Hypothalamus (tissue), 51 donors: Measurements from ENCODE around the gene ARHGEF25.

Experiments
- DNase-seq, 51 donors: peaks; one replicate each; lab custom pipeline; 2025; lab: John Stamatoyannopoulos, UW

Gene ARHGEF25

DNA sequence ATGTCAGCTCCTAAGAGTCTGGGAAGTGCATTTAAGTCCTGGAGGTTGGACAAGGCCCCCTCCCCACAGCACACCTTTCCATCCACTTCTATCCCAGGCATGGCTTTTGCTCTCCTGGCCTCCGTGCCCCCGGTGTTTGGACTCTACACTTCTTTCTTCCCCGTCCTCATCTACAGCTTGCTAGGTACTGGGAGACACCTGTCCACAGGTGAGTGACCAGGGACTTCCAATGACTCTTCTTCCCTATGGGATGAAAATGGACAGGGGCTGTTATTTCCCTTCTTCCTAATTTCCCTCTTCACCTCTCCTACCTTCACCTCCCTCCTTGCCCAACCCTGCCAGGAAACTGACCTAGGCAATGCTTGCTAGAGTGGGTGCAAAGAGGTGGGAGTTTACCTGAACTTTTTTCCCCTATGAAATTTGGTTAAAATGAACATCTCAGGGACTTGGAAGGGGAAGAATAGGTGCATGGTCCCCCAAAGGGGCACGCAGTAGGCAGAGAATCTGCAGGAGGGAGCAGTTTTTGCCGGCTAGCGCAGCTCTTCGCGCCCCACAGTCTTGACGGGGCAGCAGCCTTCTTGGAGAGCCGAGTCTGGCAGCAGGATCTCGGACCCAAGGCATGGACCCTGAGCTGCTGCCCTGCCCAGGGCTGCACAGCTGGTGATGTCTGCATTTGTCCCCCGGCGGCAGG, 9.2 kb downstream of the ARHGEF25 start:
- no peak for DNase-seq

DNA sequence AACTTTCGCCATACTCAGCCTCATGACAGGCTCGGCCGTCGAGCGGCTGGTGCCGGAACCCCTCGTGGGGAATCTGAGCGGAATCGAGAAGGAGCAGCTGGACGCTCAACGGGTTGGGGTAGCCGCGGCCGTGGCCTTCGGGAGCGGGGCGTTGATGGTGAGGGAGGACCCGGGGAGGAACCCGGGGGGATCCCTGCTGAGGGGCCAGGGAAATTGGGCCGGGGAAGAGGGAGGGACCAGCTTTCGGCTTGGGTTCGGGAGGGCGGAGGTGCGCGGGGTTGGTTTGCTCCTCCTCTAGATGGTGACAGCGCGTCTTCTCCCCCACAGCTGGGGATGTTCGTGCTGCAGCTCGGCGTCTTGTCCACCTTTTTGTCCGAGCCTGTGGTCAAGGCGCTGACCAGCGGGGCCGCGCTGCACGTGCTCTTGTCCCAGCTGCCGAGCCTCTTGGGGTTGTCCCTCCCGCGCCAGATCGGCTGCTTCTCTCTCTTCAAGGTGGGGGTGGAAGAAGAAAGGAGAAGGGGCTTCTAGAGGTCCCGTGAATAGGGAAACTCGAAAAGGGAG, 9.8 kb downstream of the ARHGEF25 start:
- DNase-seq = no peak

DNA sequence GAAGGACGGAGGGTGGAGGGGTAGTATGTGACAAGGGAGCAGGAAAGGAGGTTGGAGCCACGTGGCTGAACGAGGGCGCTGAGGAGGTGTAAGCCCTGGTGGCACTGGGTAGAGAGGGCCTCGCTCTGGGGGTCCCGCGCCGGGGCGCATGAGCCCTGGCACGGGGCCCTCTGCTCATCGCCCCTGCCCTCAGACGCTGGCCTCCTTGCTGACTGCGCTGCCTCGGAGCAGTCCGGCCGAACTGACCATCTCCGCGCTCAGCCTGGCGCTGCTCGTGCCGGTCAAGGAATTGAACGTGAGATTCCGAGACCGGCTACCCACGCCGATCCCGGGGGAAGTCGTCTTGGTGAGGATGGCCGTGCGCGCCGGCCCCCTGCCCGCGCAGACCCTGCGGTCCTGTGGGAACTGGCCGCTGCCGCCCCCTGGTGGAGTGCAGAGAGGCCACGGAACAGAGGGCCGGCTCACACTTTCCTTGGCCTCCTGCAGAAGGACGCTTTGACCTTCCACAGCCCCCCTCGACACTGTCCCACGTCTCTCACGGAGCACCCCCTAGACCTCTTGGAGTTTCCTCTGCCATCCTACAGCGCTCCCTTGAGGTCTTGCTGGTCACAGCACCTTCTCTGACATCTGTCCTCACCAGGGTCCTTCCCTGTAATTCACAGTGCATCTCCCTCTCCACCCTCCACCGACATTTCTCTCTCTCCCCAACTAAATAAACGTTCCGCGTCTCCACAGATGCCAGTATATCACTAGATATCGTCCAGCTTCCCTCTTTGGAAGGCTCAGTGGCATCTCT, 10.5 kb downstream of the ARHGEF25 start:
- peak in 33 of 51 donors; percentile 14 to 75 (median 34) for DNase-seq

DNA sequence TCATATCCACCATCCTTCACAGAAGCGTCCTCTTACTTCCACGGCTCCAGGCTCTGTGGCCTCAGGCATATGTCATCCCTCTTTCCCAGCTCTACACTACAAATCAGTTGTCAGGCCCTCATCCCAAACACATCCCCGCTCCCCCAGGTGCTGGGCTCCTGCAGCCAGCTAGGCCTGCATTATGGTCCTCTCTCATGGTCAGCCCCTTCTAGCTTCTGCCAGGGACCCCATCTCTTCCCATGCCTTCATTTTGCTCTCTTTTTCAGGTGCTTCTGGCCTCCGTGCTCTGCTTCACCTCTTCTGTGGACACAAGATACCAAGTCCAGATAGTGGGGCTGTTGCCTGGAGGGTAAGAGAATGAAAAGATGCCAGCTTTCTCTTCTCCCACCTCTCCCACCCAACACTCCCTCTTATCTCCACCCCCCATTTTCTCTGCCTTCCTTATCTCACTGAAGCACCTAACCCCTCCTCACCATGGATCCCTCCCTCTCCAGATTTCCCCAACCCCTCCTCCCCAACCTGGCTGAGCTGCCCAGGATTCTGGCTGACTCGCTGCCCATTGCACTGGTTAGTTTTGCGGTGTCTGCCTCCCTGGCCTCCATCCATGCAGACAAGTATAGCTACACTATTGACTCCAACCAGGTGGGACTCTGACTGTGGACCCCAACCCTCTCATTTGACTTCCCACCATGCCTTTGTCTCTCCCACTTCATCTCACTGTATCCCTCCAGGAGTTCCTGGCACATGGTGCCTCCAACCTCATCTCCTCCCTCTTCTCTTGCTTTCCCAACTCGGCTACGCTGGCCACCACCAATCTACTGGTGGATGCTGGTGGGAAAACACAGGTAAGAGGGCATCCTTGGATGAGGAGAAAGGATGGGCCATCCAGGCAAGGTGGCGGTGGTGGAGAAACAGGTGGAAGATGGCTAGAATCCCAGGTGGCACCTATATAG, 11.3 kb downstream of the ARHGEF25 start:
- no peak for DNase-seq

DNA sequence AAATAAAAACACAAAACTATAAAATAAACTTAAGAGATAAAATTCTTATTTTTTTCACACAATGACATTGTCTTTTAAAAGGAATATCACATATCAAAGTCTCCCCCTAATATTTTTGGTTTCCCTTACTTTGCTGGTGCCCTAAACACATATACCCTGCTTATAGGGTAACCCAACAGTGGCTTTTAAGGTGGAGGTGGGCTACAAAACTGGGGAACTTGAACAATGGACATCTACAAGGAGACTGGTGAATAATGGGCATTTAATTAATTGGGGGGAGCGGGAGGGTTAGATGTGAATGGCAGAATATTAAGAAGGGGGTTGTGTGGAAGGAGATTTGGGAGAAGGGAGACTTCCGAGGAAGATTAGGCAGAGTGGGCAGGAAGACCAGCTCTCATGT, 12.2 kb downstream of the ARHGEF25 start:
- no peak for DNase-seq

DNA sequence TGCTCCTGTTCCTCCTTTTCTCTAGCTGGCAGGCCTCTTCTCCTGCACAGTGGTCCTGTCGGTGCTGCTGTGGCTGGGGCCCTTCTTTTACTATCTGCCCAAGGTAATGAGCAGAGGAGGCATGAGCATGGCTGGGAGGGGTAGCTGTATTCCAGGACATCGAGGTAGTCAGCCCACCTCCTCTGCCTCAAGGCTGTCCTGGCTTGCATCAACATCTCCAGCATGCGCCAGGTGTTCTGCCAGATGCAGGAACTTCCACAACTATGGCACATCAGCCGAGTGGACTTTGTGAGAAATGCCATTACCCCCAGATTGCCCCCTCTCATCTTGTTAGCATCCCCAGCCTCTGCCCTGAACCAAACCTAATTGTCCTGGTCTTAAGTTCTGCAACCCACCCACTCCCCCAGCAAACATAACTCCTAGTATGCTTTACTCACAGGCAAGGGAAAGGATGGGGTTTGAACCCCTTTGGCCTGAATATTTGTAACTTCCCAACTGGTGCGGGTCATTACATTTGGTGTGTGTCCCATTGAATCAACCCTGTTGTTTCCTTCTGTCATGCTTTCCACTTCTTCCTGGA, 12.7 kb downstream of the ARHGEF25 start:
- no peak for DNase-seq

DNA sequence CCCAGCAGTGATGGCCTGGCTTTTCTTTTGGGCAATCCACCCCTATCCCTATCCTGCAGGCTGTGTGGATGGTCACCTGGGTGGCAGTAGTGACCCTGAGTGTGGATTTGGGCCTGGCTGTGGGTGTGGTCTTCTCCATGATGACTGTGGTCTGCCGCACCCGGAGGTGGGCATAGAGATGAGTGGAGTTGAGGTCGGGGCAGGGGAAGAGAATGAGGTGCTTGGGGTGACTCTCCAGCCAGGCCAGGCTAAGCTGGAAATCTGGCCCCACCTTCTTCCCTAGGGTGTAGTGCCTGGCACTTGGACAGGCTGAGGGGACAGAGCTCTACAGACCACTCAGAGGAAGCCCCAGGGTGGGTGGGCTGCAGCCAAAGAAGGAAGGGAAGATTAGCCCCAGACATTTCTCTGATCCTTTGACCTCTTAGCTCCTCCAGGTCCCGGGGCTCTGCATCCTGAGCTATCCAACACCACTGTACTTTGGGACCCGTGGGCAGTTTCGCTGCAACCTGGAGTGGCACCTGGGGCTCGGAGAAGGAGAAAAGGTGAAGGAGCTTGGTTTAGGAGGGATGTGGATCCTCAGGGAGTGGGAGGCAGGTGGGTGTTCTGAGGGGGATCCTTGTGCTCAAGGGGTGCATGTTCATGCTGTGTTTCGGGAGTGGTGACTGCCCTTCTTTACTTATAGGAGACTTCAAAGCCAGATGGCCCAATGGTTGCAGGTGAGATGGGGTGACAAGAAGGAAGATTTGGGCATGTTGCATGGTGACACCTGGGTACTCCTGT, 13.4 kb downstream of the ARHGEF25 start:
- DNase-seq = no peak

DNA sequence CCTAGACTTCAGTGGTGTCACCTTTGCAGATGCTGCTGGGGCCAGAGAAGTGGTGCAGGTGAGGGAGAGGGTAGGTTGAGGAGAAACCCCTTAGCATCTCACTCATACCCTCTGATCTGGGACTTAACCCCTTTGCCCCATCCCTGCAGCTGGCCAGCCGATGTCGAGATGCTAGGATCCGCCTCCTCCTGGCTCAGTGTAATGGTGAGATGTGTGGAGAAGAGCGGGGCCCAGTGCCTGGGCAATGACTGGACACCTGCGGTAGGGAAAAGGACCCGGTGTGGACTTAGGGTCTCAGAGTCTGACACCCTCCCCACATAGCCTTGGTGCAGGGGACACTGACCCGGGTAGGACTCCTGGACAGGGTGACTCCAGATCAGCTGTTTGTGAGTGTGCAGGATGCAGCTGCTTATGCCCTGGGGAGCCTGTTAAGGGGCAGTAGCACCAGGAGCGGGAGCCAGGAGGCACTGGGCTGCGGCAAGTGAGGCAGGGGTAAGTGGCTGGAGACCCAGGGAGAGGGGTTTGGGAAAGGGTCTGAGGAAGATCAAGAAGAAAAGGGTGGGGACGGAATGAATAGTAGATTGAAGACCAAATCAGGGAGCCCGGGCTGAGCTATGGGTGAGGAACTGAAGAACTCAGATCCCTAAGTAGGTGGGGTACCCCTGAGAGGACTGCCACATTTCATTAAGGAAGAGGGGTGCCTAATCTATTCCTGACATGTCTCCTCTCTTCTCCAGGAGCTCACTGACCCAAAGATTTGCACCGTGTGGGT, 14.2 kb downstream of the ARHGEF25 start:
- no peak for DNase-seq

DNA sequence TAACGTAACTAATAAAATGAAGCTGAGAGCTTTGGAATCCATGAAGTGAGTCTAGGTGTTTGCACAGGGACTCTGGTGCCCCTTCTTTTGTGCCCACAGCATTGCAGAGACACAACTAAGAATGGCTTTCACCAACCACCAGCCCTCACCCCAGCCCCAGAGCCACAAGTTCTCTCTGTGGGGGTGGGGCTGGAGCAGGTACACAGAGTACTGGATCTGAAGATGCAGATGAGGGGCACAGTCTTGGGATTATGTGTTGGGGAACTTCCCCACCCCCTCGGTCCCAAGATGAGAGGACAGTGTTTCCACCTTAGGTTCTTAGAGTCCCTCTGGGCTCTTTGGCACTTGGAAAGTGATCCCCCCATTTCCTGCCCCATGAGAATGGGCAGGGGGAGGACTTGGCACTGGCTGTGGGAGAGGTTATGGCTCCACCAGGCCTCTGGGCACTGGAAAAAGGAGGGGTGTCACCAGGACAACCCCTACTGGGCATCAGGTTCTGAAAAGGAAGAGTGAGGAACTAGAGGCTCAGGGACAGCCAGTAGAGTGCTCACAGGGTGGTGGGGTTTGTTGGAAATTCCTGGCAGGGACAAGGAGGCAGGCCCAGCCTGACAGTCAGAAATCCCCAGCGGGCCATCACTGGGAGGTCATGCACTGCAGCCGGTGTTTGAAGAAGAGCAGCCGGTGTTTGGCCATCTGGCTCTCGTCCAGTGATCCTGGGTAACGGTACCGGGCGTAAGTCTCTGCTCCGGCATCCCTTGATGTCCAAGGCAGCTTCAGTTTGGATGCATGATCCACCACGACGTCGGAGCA, 15.1 kb downstream of the ARHGEF25 start:
- no peak for DNase-seq

DNA sequence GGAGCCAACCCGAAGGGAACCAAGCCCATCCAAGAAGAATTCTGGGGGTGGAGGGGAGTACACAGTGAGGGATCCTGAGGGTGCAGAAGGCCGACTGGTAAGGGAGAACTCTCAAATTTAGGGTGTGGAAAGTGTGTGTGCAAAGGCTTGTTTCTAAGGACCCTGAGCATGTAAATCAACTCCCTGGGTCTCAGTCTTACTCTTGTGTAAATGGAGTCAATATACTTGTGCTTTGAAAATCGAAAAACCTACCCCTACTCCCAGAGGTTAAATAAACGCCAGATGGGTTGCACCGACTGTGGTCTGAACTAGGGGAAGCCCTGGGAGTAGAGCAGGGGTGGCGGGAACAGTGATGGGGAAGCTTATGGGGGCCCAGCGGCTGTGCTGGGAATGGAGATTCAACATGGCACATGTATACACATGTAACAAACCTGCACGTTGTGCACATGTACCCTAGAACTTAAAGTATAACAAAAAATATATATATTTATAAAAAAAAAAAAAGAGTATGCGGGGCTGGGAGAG, 15.7 kb downstream of the ARHGEF25 start:
- no peak for DNase-seq

DNA sequence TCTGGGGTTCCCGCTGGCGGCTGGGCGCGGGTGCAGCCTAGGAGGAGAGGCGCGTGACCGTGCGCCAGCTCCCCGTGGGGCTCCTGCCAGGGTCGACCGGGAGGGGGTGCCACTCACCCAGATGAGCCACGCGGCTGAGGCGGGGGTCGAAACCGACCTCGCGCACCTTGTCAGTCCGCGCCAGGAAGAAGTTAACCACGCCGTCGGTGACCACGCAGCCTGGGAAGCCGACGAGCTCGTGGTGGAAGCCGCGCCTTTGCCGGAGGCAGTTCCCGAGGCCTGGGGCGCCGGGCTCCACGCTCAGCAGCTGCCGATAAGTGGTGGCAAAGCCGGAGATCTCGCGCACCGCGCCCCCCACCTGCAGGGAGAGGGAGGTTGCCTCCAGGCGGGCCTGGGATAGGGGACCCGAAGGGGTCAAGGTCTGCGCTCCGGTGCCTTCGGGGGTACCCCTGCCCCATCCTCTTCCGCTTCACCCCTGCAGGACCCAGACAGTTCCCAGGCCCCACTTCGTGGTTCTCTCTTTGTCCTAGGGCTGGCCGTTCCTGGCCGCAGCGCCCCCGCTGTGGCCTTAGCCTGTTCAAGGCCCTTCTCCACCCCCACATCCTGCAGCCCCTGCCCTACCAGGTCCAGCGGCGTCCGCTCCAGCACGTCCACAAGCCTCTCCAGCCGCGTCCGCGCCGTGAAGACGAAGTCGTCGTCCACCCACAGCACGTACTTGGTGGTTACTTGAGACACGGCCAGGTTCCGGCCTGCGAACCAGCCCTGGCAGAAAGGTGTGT, 16.5 kb downstream of the ARHGEF25 start:
- DNase-seq = no peak

DNA sequence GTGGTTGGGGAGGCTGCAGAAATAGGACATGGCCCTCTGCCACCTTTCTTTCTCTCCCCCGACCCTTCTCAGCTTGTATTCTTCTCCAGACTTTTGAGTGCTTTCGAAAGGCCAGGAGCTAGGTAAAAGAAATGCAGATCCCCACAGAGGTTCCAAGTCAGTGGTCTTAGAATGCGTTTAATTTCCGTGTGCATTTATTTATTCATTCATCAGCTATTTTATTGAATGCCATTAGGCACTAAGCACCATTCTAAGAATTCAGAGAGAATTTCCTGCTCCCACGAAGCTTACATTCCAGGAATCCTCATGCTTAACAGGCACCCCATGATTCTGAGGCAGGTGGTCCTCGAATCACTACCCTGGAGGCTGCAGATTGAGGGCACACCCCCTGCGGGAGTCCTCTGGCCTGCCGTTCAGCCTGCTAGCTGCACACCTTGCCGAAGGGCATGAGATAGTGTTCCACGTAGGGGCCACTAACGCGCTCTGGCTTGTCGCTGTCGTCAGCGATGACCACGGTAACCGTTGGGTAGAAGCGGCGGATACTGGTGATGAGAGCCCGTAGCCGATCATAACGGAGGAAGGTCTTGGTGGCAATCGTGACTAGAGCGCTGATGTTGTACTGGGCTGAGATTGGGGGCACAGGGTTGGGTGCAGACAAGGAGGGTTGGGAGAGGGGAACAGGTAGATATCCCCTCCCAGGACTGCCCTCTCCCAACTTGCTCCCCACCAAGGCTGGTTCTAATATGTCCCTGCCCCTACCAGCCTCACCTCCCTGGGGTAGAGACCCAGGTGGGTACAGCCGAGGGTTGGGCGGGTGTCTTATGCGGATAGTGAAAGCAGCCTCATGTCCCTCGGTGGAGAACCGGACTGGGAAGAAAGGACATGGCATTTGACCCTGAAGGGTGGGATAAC, 17.3 kb downstream of the ARHGEF25 start:
- no peak for DNase-seq

DNA sequence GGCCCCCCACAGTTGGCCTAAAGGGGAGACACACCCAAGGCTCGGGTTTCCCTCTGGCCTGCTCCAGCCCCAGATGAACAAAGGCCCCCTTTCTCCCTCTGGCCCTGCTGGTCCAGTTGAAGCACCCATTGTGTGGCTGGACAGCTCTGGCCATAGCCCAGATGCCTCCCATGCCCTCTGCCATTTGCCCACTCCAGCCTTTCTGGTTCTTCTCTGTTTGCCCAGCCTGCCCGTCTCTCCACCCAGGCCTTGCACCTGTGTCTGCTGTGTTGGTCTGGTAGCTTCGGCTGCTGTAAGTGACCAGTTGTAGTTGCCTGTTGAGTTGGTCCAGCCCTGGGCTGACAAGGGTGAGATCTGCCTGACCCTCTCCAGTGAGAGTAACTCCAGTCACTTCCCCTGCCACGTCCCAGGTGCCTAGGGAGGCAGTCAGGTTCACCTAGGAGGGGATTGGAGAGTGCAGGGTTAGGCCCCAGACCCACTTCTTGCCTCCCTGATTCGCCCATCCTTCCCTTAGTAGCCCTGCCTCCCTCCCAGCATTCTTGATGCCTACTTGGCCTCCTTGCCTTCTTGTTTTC, 18.7 kb downstream of the ARHGEF25 start:
- DNase-seq = peak in 25 of 51 donors; percentile 28 to 76 (median 57)

DNA sequence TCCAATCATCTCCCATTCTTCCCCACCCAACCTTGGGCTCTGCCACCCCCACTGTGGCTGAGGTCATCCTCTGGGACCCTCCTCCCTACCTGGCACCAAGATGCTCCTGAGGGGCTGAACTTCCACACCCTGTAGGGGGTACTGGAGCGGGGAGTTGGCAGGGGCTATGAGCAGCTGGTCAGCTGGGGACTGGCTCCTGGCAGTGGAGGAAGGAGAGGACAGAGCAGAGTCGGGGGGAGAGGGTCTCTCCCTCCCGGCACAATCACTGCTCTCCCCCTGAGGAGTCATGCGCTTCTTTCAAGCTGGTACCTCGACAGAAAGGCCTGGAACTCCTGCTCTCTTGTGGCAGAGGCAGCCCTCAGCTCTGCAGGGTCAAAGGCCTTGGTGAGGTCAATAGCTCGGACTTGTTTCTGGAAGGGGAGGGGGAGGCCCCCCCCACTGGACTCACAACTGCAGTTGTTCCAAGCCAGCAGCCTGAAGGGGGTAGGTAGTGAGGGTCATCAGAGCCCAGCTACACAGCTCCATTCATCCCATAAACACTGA, 19.7 kb downstream of the ARHGEF25 start:
- no peak for DNase-seq

DNA sequence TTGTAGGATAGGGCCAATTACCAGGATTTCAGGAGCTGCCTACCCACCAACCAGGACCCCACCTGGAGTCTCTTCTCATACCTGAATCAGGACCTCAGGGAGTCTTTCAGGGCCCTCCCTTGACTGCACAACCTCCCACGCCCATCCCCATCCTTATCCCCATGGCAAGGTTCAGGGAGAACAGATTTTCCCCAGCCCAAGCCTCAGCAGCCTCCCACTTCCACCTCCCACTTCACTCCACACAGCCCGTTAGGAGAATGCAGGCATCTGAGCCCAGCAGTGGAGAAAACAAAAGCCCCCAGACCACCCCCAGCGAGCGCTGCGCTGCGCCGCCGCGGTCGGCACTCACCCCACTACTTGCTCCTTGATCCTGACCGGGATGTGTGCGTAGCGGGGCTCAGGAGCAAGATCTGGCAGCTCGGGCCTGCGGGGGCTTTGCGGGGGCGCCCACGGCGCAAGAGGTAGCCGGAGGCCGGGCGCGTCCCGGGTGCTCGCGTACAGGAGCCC, 20.4 kb downstream of the ARHGEF25 start:
- no peak for DNase-seq
